H1 (cell line): ENCODE results near the gene RTL3. TPM values are rescaled to one million over a fixed set of nuclear protein-coding genes. Genes with fewer than 3 reads are reported as not detected.

ENCODE experiments used
- CTCF ChIA-PET: fragments of 300-600 bp; sonication (Branson Sonifier 250); formaldehyde crosslinking; loops from one replicate; lab custom pipeline; 2021; ENCODE audit not compliant: partially characterized antibody; lab: Charles Lee
- POLR2A ChIA-PET: fragments of 300-600 bp; sonication (Branson Sonifier 250); formaldehyde crosslinking; loops from one replicate; lab custom pipeline; 2021; ENCODE audit warnings: inconsistent platforms; ENCODE audit not compliant: partially characterized antibody; lab: Charles Lee
- DNase-seq, 2 experiments: peaks; one replicate each; pipeline versions ENCODE4 v3.0.0 to v3.0.0-alpha.2; 2010 to 2022; ENCODE audit warnings: low spot score in 2 of 2, low read depth in 1 of 2, mixed read lengths in 1 of 2
- FAIRE-seq: peaks from 2 replicates; lab custom pipeline; 2011; peaks lifted over from hg19 to GRCh38; lab: Jason Lieb, UNC
- H2AFZ ChIP-seq: 2 replicates; pipeline ENCODE4 v1.8.1; 2012; ENCODE audit warnings: low read length, inconsistent platforms
- H2AK5ac ChIP-seq: 2 replicates; pipeline ENCODE4 v1.6.1; 2013; ENCODE audit warnings: low read depth, low read length
- H2BK120ac ChIP-seq: replicated peaks from 2 replicates; pipeline ENCODE3; 2013; ENCODE audit warnings: low read depth, low read length, inconsistent platforms
- H2BK12ac ChIP-seq: 2 replicates; pipeline ENCODE4 v1.6.1; 2013; ENCODE audit warnings: low read depth, low read length
- H2BK15ac ChIP-seq: 2 replicates; pipeline ENCODE4 v1.6.1; 2013; ENCODE audit warnings: low read length
- H2BK20ac ChIP-seq: 2 replicates; pipeline ENCODE4 v1.6.1; 2013; ENCODE audit warnings: low read length
- H2BK5ac ChIP-seq: 2 replicates; pipeline ENCODE4 v1.6.1; 2013; ENCODE audit warnings: low read depth, low read length
- H3K14ac ChIP-seq: 2 replicates; pipeline ENCODE4 v1.6.1; 2013; ENCODE audit warnings: inconsistent platforms; ENCODE audit not compliant: insufficient read length
- H3K18ac ChIP-seq: 2 replicates; pipeline ENCODE4 v1.6.1; 2013; ENCODE audit warnings: low read length; ENCODE audit errors: extremely low read depth
- H3K23ac ChIP-seq: 2 replicates; pipeline ENCODE4 v1.6.1; 2013; ENCODE audit warnings: inconsistent platforms; ENCODE audit not compliant: insufficient read length
- H3K23me2 ChIP-seq: 2 replicates; pipeline ENCODE4 v1.6.1; 2013; ENCODE audit warnings: low read depth, low read length
- H3K27ac ChIP-seq: 2 replicates; pipeline ENCODE4 v1.6.1; 2011; ENCODE audit warnings: low read depth, low read length, inconsistent platforms
- H3K27me3 ChIP-seq, 4 experiments: replicated peaks in 1 of 4; 1 replicate in 1 of 4; 2 replicates in 3 of 4; pipeline versions ENCODE4 v1.6.1 to v1.8.1; 2011 to 2013; ENCODE audit warnings: low read length in 3 of 4, mild to moderate bottlenecking in 3 of 4, inconsistent platforms in 2 of 4, mixed read lengths in 2 of 4, moderate library complexity in 1 of 4; ENCODE audit not compliant: control insufficient read depth in 3 of 4, insufficient read depth in 3 of 4; ENCODE audit errors: extremely low read depth in 1 of 4
- H3K36me3 ChIP-seq, 4 experiments: 2 replicates each; pipeline versions ENCODE4 v1.6.1 to v1.8.1; 2011 to 2013; ENCODE audit warnings: mild to moderate bottlenecking in 4 of 4, low read length in 3 of 4, moderate library complexity in 2 of 4, control low read depth in 1 of 4, inconsistent platforms in 1 of 4; ENCODE audit not compliant: insufficient read depth in 4 of 4, control insufficient read depth in 2 of 4
- H3K4ac ChIP-seq: replicated peaks from 2 replicates; pipeline ENCODE3; 2013; ENCODE audit warnings: low read length, low read depth, mixed read lengths, inconsistent platforms; ENCODE audit not compliant: insufficient read length
- H3K4me1 ChIP-seq, 4 experiments: replicated peaks in 1 of 4; 1 replicate in 1 of 4; 2 replicates in 3 of 4; pipeline versions ENCODE4 v1.6.1 to v1.8.1; 2011 to 2013; ENCODE audit warnings: low read length in 3 of 4, inconsistent platforms in 2 of 4, mixed read lengths in 1 of 4; ENCODE audit not compliant: insufficient read depth in 4 of 4, control insufficient read depth in 3 of 4
- H3K4me2 ChIP-seq, 2 experiments: 2 replicates each; pipeline versions ENCODE4 v1.6.1 to v1.8.1; 2011 to 2013; ENCODE audit warnings: low read depth in 2 of 2, low read length in 2 of 2, control low read depth in 1 of 2, inconsistent platforms in 1 of 2, mild to moderate bottlenecking in 1 of 2; ENCODE audit not compliant: insufficient read depth in 1 of 2
- H3K4me3 ChIP-seq, 4 experiments: fragments of 200-600, 300-600 bp in 1 of 4; sonication (generic), shearing (Covaris generic), sonication (Bioruptor Twin) in 1 of 4; 2 replicates each; pipeline versions ENCODE4 v1.5.1 to v1.8.1; 2011 to 2016; ENCODE audit warnings: low read length in 4 of 4, low read depth in 3 of 4, control low read depth in 2 of 4, inconsistent platforms in 2 of 4, mild to moderate bottlenecking in 2 of 4, mixed read lengths in 1 of 4, moderate library complexity in 1 of 4; ENCODE audit not compliant: insufficient read depth in 2 of 4; ENCODE audit errors: extremely low read depth in 1 of 4
- H3K56ac ChIP-seq: replicated peaks from 2 replicates; pipeline ENCODE3; 2013; ENCODE audit warnings: low read depth, mild to moderate bottlenecking, mixed read lengths, low read length, inconsistent platforms; ENCODE audit not compliant: insufficient read length
- H3K79me1 ChIP-seq: 2 replicates; pipeline ENCODE4 v1.6.1; 2013; ENCODE audit warnings: low read depth, low read length, control low read depth
- H3K79me2 ChIP-seq, 2 experiments: 2 replicates each; pipeline versions ENCODE4 v1.6.1 to v1.8.1; 2012 to 2013; ENCODE audit warnings: low read length in 2 of 2, mild to moderate bottlenecking in 2 of 2, inconsistent platforms in 1 of 2; ENCODE audit not compliant: insufficient read depth in 2 of 2, control insufficient read depth in 1 of 2
- H3K9ac ChIP-seq, 4 experiments: replicated peaks in 1 of 4; 1 replicate in 1 of 4; 2 replicates in 3 of 4; pipeline versions ENCODE4 v1.6.1 to v1.8.1; 2011 to 2013; ENCODE audit warnings: low read depth in 3 of 4, low read length in 3 of 4, control low read depth in 2 of 4, mild to moderate bottlenecking in 2 of 4, moderate library complexity in 2 of 4, inconsistent platforms in 1 of 4; ENCODE audit errors: extremely low read depth in 1 of 4
- H3K9me3 ChIP-seq, 2 experiments: 2 replicates each; pipeline versions ENCODE4 v1.6.1 to v1.8.1; 2012 to 2013; ENCODE audit warnings: mild to moderate bottlenecking in 2 of 2, moderate library complexity in 2 of 2, control low read depth in 1 of 2, inconsistent platforms in 1 of 2, low read depth in 1 of 2, low read length in 1 of 2, mixed read lengths in 1 of 2; ENCODE audit not compliant: insufficient read depth in 2 of 2
- H4K20me1 ChIP-seq, 2 experiments: replicated peaks in 1 of 2; 2 replicates each; pipeline versions ENCODE3 to v1.8.1; 2011 to 2013; ENCODE audit warnings: inconsistent platforms in 2 of 2, low read length in 2 of 2, mild to moderate bottlenecking in 1 of 2; ENCODE audit not compliant: insufficient read depth in 2 of 2, control insufficient read depth in 1 of 2
- H4K5ac ChIP-seq: 2 replicates; pipeline ENCODE4 v1.6.1; 2013; ENCODE audit warnings: low read length, low read depth, mixed read lengths, inconsistent platforms; ENCODE audit not compliant: insufficient read length
- H4K8ac ChIP-seq: 2 replicates; pipeline ENCODE4 v1.8.0; 2013; ENCODE audit warnings: mild to moderate bottlenecking, moderate library complexity, low read length, inconsistent platforms; ENCODE audit not compliant: insufficient read depth; ENCODE audit errors: extremely low read depth
- H4K91ac ChIP-seq: replicated peaks from 2 replicates; pipeline ENCODE3; 2013; ENCODE audit warnings: low read length, mixed read lengths, inconsistent platforms; ENCODE audit not compliant: insufficient read length
- BCL11A ChIP-seq, 2 experiments: IDR thresholded peaks; one replicate each; pipeline ENCODE4 v1.6.1; 2011; ENCODE audit warnings: low read depth in 2 of 2, low read length in 2 of 2, mild to moderate bottlenecking in 2 of 2
- CBX5 ChIP-seq: fragments of 300-800, 300-1000 bp; sonication (generic); IDR thresholded peaks from 2 replicates; pipeline ENCODE4 v1.7.1; 2016; ENCODE audit warnings: antibody characterized with exemption, low read length, low read depth
- CBX8 ChIP-seq: fragments of 300-800, 300-1000 bp; sonication (generic); IDR thresholded peaks from 2 replicates; pipeline ENCODE4 v1.7.1; 2016; ENCODE audit warnings: low read depth, low read length, borderline replicate concordance
- CHD1 ChIP-seq: IDR thresholded peaks from 2 replicates; pipeline ENCODE4 v1.6.1; 2012; ENCODE audit warnings: low read depth, low read length, improper control_type of control experiment
- GABPA ChIP-seq: IDR thresholded peaks from 2 replicates; pipeline ENCODE4 v1.6.1; 2011; ENCODE audit warnings: mild to moderate bottlenecking, low read length, moderate library complexity, borderline replicate concordance; ENCODE audit not compliant: insufficient read depth
- JUND ChIP-seq: IDR thresholded peaks from 2 replicates; pipeline ENCODE4 v1.6.1; 2011; ENCODE audit warnings: mild to moderate bottlenecking, improper control_type of control experiment, low read length
- RFX5 ChIP-seq: IDR thresholded peaks from 2 replicates; pipeline ENCODE4 v1.6.1; 2011; ENCODE audit warnings: low read depth, low read length, improper control_type of control experiment, borderline replicate concordance
- RXRA ChIP-seq: IDR thresholded peaks from 2 replicates; pipeline ENCODE4 v1.6.1; 2011; ENCODE audit warnings: low read depth, mild to moderate bottlenecking, low read length, moderate library complexity; ENCODE audit not compliant: insufficient read depth
- SRF ChIP-seq: IDR thresholded peaks from 2 replicates; pipeline ENCODE4 v1.6.1; 2011; ENCODE audit warnings: mild to moderate bottlenecking, low read depth, low read length, moderate library complexity
- WGBS, 2 experiments: shearing (Covaris generic) in 1 of 2; methylation state at CpG; one replicate each; pipeline versions ENCODE4 v1.1.6 to v1.1.7; 2013 to 2015; ENCODE audit warnings: low lambda C conversion rate in 2 of 2, mixed read lengths in 2 of 2, inconsistent platforms in 1 of 2, low coverage in 1 of 2, missing lambda C conversion rate in 1 of 2; ENCODE audit not compliant: insufficient replicate concordance in 2 of 2, insufficient coverage in 1 of 2, insufficient read length in 1 of 2; ENCODE audit errors: extremely low coverage in 1 of 2, missing lambda C conversion rate in 1 of 2; 5-methylcytosine and 5-hydroxymethylcytosine counted together
- polyA plus RNA-seq, 7 experiments: library from polyadenylated mRNA; depleted of rRNA in 3 of 7; stranded (reverse) in 5 of 7; unstranded in 2 of 7; fragments of >200 nt in 5 of 7; fragments of 200-250 nt in 2 of 7; gene quantifications; 1 replicate in 5 of 7; 2 replicates in 1 of 7; 4 replicates in 1 of 7; pipeline versions ENCODE4 v1.2.1 to v1.2.3, GENCODE V29; 2011 to 2013; ENCODE audit warnings: missing spikeins in 2 of 7, mixed read lengths in 2 of 7
- total RNA-seq: library from RNA; stranded (reverse); fragmentation: NEBNext Ultra II Directional; extraction: Animal tissue kit (Norgen Biotek cat#: 25700); gene quantifications from 2 replicates; pipeline ENCODE4 v1.2.1, GENCODE V29; 2021
- TF ChIP-seq, protein P1 (sequence below): IDR thresholded peaks from 2 replicates; pipeline ENCODE4 v1.6.1; 2011; ENCODE audit warnings: low read length, improper control_type of control experiment
- TF ChIP-seq, protein P2 (sequence below), 3 experiments: IDR thresholded peaks; 1 replicate in 2 of 3; 2 replicates in 1 of 3; pipeline versions ENCODE4 v1.5.1 to v1.6.1; 2011; ENCODE audit warnings: low read length in 3 of 3, mild to moderate bottlenecking in 3 of 3, inconsistent platforms in 2 of 3, low read depth in 1 of 3, moderate library complexity in 1 of 3; ENCODE audit not compliant: insufficient read depth in 1 of 3; ENCODE audit errors: control extremely low read depth in 1 of 3

Gene RTL3
- total and polyA plus RNA-seq, 2 of the 8 experiments (the other 6 are each of a cell fraction or from before 2014, with no cell fraction given) = not detected

DNA sequence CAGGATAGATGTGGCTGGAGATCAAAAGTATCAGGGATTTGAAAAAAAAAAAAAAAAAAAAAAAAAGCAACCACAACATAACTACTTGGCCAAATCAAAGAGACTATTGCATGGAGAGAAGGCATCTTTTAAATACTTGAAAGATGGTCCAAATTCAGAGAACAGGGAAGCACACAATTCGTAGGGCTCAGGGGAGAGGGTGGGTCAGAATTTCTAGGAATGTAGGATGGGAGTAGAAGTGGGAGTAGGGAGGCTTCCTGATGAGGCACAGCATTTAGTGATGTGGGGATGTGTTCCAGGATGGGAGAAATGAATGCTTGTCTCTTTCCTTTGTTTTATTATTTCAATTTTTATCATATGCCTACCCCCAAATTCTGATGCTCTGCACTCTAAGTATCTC lies 36.3 kb downstream of the RTL3 start:
- Histone ChIP-seq H3K79me1 (no peaks in the 10 kb centered on the region), H2BK120ac (no peak overlapping the region), H3K36me3 (no peaks in the 10 kb centered on the region), H3K9me3 (no peaks in the 10 kb centered on the region), H4K20me1 (no peaks in the 10 kb centered on the region), H2AFZ (no peak overlapping the region), H3K4me2 (no peak overlapping the region), H2BK15ac (no peak overlapping the region), H3K27ac (no peak overlapping the region), H3K4me3 (no peak overlapping the region), H3K56ac (no peak overlapping the region), H4K91ac (no peak overlapping the region), H3K79me2 (no peaks in the 10 kb centered on the region), H4K5ac (no peak overlapping the region), H3K4me1 (no peaks in the 10 kb centered on the region), H2AK5ac (no peak overlapping the region), H2BK5ac (no peak overlapping the region), H3K27me3 (no peaks in the 10 kb centered on the region), H2BK20ac (no peak overlapping the region), H3K9ac (no peak overlapping the region), H3K4ac (no peak overlapping the region), H3K14ac (no peak overlapping the region), H2BK12ac (no peak overlapping the region), H3K18ac (no peak overlapping the region), H3K23ac (no peak overlapping the region), H4K8ac (no peak overlapping the region), H3K23me2 (no peaks in the 10 kb centered on the region)
- 80% methylated on average over 1 of the region's 1 CpG; no CpG with 5 or more reads in 1 of the 2 experiments for WGBS, 2 experiments
- POLR2A ChIA-PET = no interaction called here
- CTCF ChIA-PET = no interaction called here
- no peak for DNase-seq
- no peak for FAIRE-seq
- TF ChIP-seq JUND (no peak), CBX5 (no peak), CBX8 (no peak), RXRA (no peak), CHD1 (no peak), SRF (no peak), GABPA (no peak), BCL11A (IDR thresholded peaks at IDR 0.05; ENCODE audit: low read depth in 2 of 2, low read length in 2 of 2) (no peak), RFX5 (no peak)
- TF ChIP-seq, protein P1, sequence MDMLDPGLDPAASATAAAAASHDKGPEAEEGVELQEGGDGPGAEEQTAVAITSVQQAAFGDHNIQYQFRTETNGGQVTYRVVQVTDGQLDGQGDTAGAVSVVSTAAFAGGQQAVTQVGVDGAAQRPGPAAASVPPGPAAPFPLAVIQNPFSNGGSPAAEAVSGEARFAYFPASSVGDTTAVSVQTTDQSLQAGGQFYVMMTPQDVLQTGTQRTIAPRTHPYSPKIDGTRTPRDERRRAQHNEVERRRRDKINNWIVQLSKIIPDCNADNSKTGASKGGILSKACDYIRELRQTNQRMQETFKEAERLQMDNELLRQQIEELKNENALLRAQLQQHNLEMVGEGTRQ = no peak
- TF ChIP-seq, protein P2, sequence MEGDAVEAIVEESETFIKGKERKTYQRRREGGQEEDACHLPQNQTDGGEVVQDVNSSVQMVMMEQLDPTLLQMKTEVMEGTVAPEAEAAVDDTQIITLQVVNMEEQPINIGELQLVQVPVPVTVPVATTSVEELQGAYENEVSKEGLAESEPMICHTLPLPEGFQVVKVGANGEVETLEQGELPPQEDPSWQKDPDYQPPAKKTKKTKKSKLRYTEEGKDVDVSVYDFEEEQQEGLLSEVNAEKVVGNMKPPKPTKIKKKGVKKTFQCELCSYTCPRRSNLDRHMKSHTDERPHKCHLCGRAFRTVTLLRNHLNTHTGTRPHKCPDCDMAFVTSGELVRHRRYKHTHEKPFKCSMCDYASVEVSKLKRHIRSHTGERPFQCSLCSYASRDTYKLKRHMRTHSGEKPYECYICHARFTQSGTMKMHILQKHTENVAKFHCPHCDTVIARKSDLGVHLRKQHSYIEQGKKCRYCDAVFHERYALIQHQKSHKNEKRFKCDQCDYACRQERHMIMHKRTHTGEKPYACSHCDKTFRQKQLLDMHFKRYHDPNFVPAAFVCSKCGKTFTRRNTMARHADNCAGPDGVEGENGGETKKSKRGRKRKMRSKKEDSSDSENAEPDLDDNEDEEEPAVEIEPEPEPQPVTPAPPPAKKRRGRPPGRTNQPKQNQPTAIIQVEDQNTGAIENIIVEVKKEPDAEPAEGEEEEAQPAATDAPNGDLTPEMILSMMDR (IDR thresholded peaks at IDR 0.05; ENCODE audit: control extremely low read depth in 1 of 3, insufficient read depth in 1 of 3, low read depth in 1 of 3, low read length in 3 of 3) = no peak
